ENCODE measurements around the gene FALEC. TPM values are rescaled to one million over a fixed set of nuclear protein-coding genes. Genes with fewer than 3 reads are reported as not detected.

FALEC gene
- total RNA-seq, result not detected
- not detected for polyA plus RNA-seq

GRCh38 chr1:150515328-150516049, at the start of gene FALEC:
Gene FALEC, plus strand, starts transcription at chr1:150515752.
- no peaks in the 10 kb centered on the region for H3K27me3 ChIP-seq (ENCODE audit: insufficient read depth, low read length, poor library complexity, severe bottlenecking)
- H3K27ac Mint-ChIP-seq, result peak within 1 kb of the TSS; percentile 50 to 96 (median 81)
- DNase-seq, result peak; percentile 87 to 93 (median 89)
- no peaks in the 10 kb centered on the region for H3K9me3 ChIP-seq (ENCODE audit: low read length)
- H3K27ac ChIP-seq (ENCODE audit: low read depth, low read length), result peak within 1 kb of the TSS; percentile 61
- H3K4me1 Mint-ChIP-seq, result peaks cover 12 to 19% (median 16%) of the 10 kb centered on the region in 3 donors
- no peaks in the 10 kb centered on the region for H3K36me3 ChIP-seq (ENCODE audit: insufficient read depth, low read length)
- ChIA-PET CTCF (interaction anchor here (0.7 to 1.8 kb wide), 6 partner anchors 8 to 302 kb away, joined by 3 to 8 read pairs (median 3); no protein-coding TSS in a partner anchor), POLR2A (interaction anchor here (0.6 to 2.8 kb wide), 8 partner anchors 12 to 864 kb away, joined by 3 to 11 read pairs (median 4); partner anchors contain the start of genes RPRD2 and TARS2)
- H3K27me3 Mint-ChIP-seq, result peaks cover 0 to 2% of the 10 kb centered on the region in 2 donors
- peak within 1 kb of the TSS; percentile 80 for H3K4me3 ChIP-seq (ENCODE audit: low read length)
- H3K4me3 Mint-ChIP-seq, result peak within 1 kb of the TSS; percentile 87 to 94 (median 92)
- H3K4me1 ChIP-seq (ENCODE audit: insufficient read depth, low read length), result peaks cover 10% of the 10 kb centered on the region
- H3K36me3 Mint-ChIP-seq, result peaks cover 0 to 4% (median 3%) of the 10 kb centered on the region in 3 donors
- no peaks in the 10 kb centered on the region for H3K9me3 Mint-ChIP-seq

DNA sequence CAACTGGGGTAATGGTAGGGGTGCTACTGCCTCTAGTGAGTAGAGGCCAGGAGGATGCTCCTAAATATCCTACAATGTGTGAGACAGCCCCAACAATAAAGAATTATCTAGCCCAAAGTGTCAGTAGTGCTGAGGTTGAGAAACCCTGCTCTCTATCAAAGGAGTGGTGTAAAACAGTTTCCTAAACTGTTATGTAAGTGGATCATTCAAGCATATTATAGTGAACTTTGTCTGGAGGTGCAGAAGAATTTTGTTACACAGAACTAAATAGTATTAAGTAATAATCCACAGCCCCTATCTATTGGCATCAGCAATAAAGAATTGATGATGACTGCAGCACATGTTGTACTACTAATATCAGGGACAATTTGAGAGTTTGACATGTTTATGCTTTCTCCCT, 48.6 kb upstream of the FALEC start:
- Mint-ChIP-seq H3K9me3 (no peaks in the 10 kb centered on the region), H3K4me3 (no peak overlapping the region), H3K4me1 (peaks cover 4 to 6% (median 5%) of the 10 kb centered on the region in 3 donors), H3K27me3 (no peaks in the 10 kb centered on the region), H3K27ac (peak overlapping the region in 2 of 8 donors; percentile 21 to 86), H3K36me3 (peaks cover 9 to 57% (median 18%) of the 10 kb centered on the region in 3 donors)
- H3K9me3 ChIP-seq (ENCODE audit: low read length), result no peaks in the 10 kb centered on the region
- no peaks in the 10 kb centered on the region for H3K27me3 ChIP-seq (ENCODE audit: insufficient read depth, low read length, poor library complexity, severe bottlenecking)
- no peak overlapping the region for H3K4me3 ChIP-seq (ENCODE audit: low read length)
- no peak for DNase-seq
- no peaks in the 10 kb centered on the region for H3K4me1 ChIP-seq (ENCODE audit: insufficient read depth, low read length)
- POLR2A ChIA-PET, result interaction anchor here (0.7 kb wide), 1 partner anchor 64 kb away, joined by 5 read pairs; no protein-coding TSS in a partner anchor
- H3K36me3 ChIP-seq (ENCODE audit: insufficient read depth, low read length), result peaks cover 32% of the 10 kb centered on the region
- CTCF ChIA-PET, result no interaction called here
- no peak overlapping the region for H3K27ac ChIP-seq (ENCODE audit: low read depth, low read length)

DNA sequence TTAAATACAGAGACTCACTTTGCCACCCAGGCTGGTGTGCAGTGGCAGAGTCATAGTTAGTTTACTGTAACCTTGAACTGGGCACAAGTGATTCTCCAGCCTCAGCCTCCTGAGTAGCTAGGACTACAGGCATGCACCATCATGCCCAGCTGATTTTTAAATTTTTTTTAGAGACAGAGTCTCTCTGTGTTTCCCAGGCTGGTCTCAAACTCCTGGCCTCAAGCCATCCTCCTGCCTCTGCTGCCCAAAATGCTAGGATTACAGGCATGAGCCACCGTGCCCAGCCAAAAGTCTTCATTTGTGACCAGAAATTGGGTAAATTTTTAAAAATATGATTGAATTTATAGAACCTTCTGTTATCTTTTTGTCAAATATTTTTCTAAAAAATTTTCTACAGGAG, 46.3 kb upstream of the FALEC start:
- no peak overlapping the region for H3K4me3 Mint-ChIP-seq
- H3K9me3 Mint-ChIP-seq, result no peaks in the 10 kb centered on the region
- H3K27ac Mint-ChIP-seq, result no peak overlapping the region
- no peaks in the 10 kb centered on the region for H3K9me3 ChIP-seq (ENCODE audit: low read length)
- POLR2A ChIA-PET, result no interaction called here
- H3K4me1 Mint-ChIP-seq, result peaks cover 2 to 4% (median 3%) of the 10 kb centered on the region in 3 donors
- H3K4me3 ChIP-seq (ENCODE audit: low read length), result no peak overlapping the region
- no peaks in the 10 kb centered on the region for H3K27me3 Mint-ChIP-seq
- no peaks in the 10 kb centered on the region for H3K27me3 ChIP-seq (ENCODE audit: insufficient read depth, low read length, poor library complexity, severe bottlenecking)
- peaks cover 9 to 69% (median 16%) of the 10 kb centered on the region in 3 donors for H3K36me3 Mint-ChIP-seq
- H3K27ac ChIP-seq (ENCODE audit: low read depth, low read length), result no peak overlapping the region
- CTCF ChIA-PET, result no interaction called here
- no peak for DNase-seq
- peaks cover 41% of the 10 kb centered on the region for H3K36me3 ChIP-seq (ENCODE audit: insufficient read depth, low read length)
- H3K4me1 ChIP-seq (ENCODE audit: insufficient read depth, low read length), result no peaks in the 10 kb centered on the region

GRCh38 chr1:150472601-150473200, 42.9 kb upstream of the FALEC start:
- Histone ChIP-seq H3K27ac (ENCODE audit: low read depth, low read length) (no peak overlapping the region), H3K27me3 (ENCODE audit: insufficient read depth, low read length, poor library complexity, severe bottlenecking) (no peaks in the 10 kb centered on the region), H3K36me3 (ENCODE audit: insufficient read depth, low read length) (peaks cover 30% of the 10 kb centered on the region), H3K9me3 (ENCODE audit: low read length) (no peaks in the 10 kb centered on the region), H3K4me1 (ENCODE audit: insufficient read depth, low read length) (no peaks in the 10 kb centered on the region), H3K4me3 (ENCODE audit: low read length) (no peak overlapping the region)
- no peaks in the 10 kb centered on the region for H3K27me3 Mint-ChIP-seq
- H3K27ac Mint-ChIP-seq, result no peak overlapping the region
- no peak for DNase-seq
- H3K36me3 Mint-ChIP-seq, result peaks cover 7 to 53% (median 9%) of the 10 kb centered on the region in 3 donors
- no peaks in the 10 kb centered on the region for H3K9me3 Mint-ChIP-seq
- no peak overlapping the region for H3K4me3 Mint-ChIP-seq
- H3K4me1 Mint-ChIP-seq, result peaks cover 0 to 1% (median 0%) of the 10 kb centered on the region in 3 donors
- ChIA-PET POLR2A (no interaction called here), CTCF (no interaction called here)

DNA sequence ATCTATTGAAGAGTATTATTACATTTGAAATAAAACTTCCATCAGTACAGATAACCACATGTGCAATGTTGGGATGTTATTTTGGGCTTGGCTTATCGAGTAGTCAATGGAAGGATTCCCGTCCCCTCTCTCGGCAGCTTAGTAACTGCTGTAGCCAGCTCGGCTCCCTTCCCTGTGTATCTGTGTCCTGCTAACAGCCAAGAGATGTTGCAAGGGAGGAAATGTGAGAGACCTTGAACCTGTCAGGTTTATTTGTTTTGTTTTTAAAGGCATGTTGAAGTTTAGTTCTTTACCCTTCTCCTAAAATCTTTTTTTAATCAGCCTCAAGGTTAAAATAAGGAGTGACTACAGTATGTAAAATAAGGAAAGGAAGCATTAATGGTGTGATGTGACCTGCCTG, 41.9 kb upstream of the FALEC start:
- CTCF ChIA-PET, result no interaction called here
- Histone ChIP-seq H3K9me3 (ENCODE audit: low read length) (no peaks in the 10 kb centered on the region), H3K36me3 (ENCODE audit: insufficient read depth, low read length) (peaks cover 28% of the 10 kb centered on the region), H3K27ac (ENCODE audit: low read depth, low read length) (no peak overlapping the region), H3K27me3 (ENCODE audit: insufficient read depth, low read length, poor library complexity, severe bottlenecking) (no peaks in the 10 kb centered on the region), H3K4me1 (ENCODE audit: insufficient read depth, low read length) (no peaks in the 10 kb centered on the region), H3K4me3 (ENCODE audit: low read length) (no peak overlapping the region)
- DNase-seq, result no peak
- peaks cover 0 to 4% (median 0%) of the 10 kb centered on the region in 3 donors for H3K4me1 Mint-ChIP-seq
- H3K9me3 Mint-ChIP-seq, result no peaks in the 10 kb centered on the region
- no peaks in the 10 kb centered on the region for H3K27me3 Mint-ChIP-seq
- no peak overlapping the region for H3K4me3 Mint-ChIP-seq
- POLR2A ChIA-PET, result no interaction called here
- peaks cover 7 to 50% (median 9%) of the 10 kb centered on the region in 3 donors for H3K36me3 Mint-ChIP-seq
- peak overlapping the region in 3 of 8 donors; percentile 6 to 58 (median 12) for H3K27ac Mint-ChIP-seq

DNA sequence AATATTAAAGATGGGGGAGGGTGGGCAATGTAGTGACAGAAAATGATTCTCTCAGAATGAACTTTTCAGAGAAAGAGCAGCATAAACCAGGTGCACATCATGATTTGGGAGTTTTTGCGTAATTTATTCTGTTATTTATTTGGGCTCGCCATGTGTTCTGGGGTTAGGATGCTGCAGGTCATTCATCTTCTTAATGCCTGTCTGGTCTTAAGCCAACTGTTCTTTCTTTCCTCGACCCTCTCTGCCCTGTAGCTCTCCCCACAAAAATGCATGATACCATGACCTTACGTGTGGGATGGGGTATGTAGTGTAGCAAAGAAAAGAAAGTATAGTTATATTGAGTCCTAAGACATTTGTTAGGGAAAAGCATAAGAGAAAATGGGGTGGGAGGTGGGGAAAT, 40.7 kb upstream of the FALEC start:
- Histone ChIP-seq H3K9me3 (ENCODE audit: low read length) (no peaks in the 10 kb centered on the region), H3K27ac (ENCODE audit: low read depth, low read length) (no peak overlapping the region), H3K36me3 (ENCODE audit: insufficient read depth, low read length) (peaks cover 26% of the 10 kb centered on the region), H3K27me3 (ENCODE audit: insufficient read depth, low read length, poor library complexity, severe bottlenecking) (no peaks in the 10 kb centered on the region), H3K4me1 (ENCODE audit: insufficient read depth, low read length) (no peaks in the 10 kb centered on the region), H3K4me3 (ENCODE audit: low read length) (no peak overlapping the region)
- H3K36me3 Mint-ChIP-seq, result peaks cover 7 to 44% (median 9%) of the 10 kb centered on the region in 3 donors
- no peak overlapping the region for H3K4me3 Mint-ChIP-seq
- H3K27me3 Mint-ChIP-seq, result no peaks in the 10 kb centered on the region
- H3K4me1 Mint-ChIP-seq, result peaks cover 0 to 6% (median 0%) of the 10 kb centered on the region in 3 donors
- H3K9me3 Mint-ChIP-seq, result no peaks in the 10 kb centered on the region
- peak overlapping the region in 2 of 8 donors; percentile 13 to 33 for H3K27ac Mint-ChIP-seq
- POLR2A ChIA-PET, result no interaction called here
- CTCF ChIA-PET, result interaction anchor here (1.1 kb wide), 1 partner anchor 57 kb away, joined by 3 read pairs; no protein-coding TSS in a partner anchor
- no peak for DNase-seq

DNA sequence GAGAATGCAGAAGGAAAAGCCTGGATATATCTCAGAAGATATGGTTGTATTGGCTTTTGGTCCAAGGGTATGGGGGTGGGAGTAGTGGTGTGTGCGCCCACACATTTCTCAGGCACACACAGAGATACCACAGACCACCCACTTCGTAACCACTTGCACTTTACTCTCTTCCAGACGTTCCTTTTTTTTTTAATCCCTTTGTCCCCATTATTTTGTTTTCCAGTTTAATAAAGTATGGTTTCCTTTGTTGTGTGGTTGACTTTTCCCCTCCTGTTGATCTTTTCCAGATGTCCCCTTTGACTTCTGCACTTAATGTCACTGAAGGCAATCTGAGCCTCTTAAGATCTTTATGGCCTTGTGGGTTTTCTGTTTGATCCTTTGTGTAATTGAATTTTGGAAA, 38.8 kb upstream of the FALEC start:
- ChIA-PET CTCF (no interaction called here), POLR2A (interaction anchor here (1.0 kb wide), 1 partner anchor 20 kb away, joined by 3 read pairs; no protein-coding TSS in a partner anchor)
- Mint-ChIP-seq H3K4me3 (no peak overlapping the region), H3K27me3 (no peaks in the 10 kb centered on the region), H3K36me3 (peaks cover 2 to 25% (median 2%) of the 10 kb centered on the region in 3 donors), H3K27ac (peak overlapping the region in 6 of 8 donors; percentile 1 to 74 (median 12)), H3K4me1 (peaks cover 0 to 7% (median 0%) of the 10 kb centered on the region in 3 donors), H3K9me3 (no peaks in the 10 kb centered on the region)
- Histone ChIP-seq H3K9me3 (ENCODE audit: low read length) (no peaks in the 10 kb centered on the region), H3K27ac (ENCODE audit: low read depth, low read length) (no peak overlapping the region), H3K4me1 (ENCODE audit: insufficient read depth, low read length) (no peaks in the 10 kb centered on the region), H3K4me3 (ENCODE audit: low read length) (no peak overlapping the region), H3K27me3 (ENCODE audit: insufficient read depth, low read length, poor library complexity, severe bottlenecking) (no peaks in the 10 kb centered on the region), H3K36me3 (ENCODE audit: insufficient read depth, low read length) (peaks cover 11% of the 10 kb centered on the region)
- DNase-seq, result no peak

GRCh38 chr1:150477320-150477719, 38.2 kb upstream of the FALEC start:
- H3K36me3 Mint-ChIP-seq, result peaks cover 0 to 19% (median 0%) of the 10 kb centered on the region in 3 donors
- CTCF ChIA-PET, result no interaction called here
- POLR2A ChIA-PET, result no interaction called here

More at GRCh38 chr1:150477320-150477719, 38.2 kb upstream of the FALEC start:
- H3K4me1 Mint-ChIP-seq, result peaks cover 0 to 7% (median 0%) of the 10 kb centered on the region in 3 donors
- no peak overlapping the region for H3K4me3 ChIP-seq (ENCODE audit: low read length)
- H3K4me1 ChIP-seq (ENCODE audit: insufficient read depth, low read length), result no peaks in the 10 kb centered on the region
- DNase-seq, result no peak
- H3K27ac Mint-ChIP-seq, result peak overlapping the region in 4 of 8 donors; percentile 1 to 76 (median 38)
- peaks cover 6% of the 10 kb centered on the region for H3K36me3 ChIP-seq (ENCODE audit: insufficient read depth, low read length)
- H3K4me3 Mint-ChIP-seq, result no peak overlapping the region
- no peaks in the 10 kb centered on the region for H3K9me3 ChIP-seq (ENCODE audit: low read length)
- H3K27ac ChIP-seq (ENCODE audit: low read depth, low read length), result no peak overlapping the region
- H3K27me3 ChIP-seq (ENCODE audit: insufficient read depth, low read length, poor library complexity, severe bottlenecking), result no peaks in the 10 kb centered on the region
- no peaks in the 10 kb centered on the region for H3K9me3 Mint-ChIP-seq
- H3K27me3 Mint-ChIP-seq, result no peaks in the 10 kb centered on the region
